Jurkat, Clone E6-1 (cell line): ENCODE data around the gene LPP.
"Not testable (repeated sequence)": the region's sequence is repeated elsewhere in the genome, so short reads cannot be mapped to it uniquely, and the experiment has no call there.

ENCODE experiments used
- DNase-seq: peaks from one replicate; pipeline ENCODE4 v3.0.0-alpha.2; 2011; ENCODE audit warnings: low read depth, low spot score
- H3K4me3 ChIP-seq: 2 replicates; pipeline ENCODE4 v1.5.1; 2011; ENCODE audit warnings: mild to moderate bottlenecking, low read length, control low read depth, moderate library complexity

Gene LPP

GRCh38 chr3:188677344-188677743 lies 523.4 kb downstream of the LPP start:
- DNase-seq, result no peak
- H3K4me3 ChIP-seq, result no peak overlapping the region

GRCh38 chr3:188680189-188680588 lies 526.2 kb downstream of the LPP start:
- DNase-seq, result no peak

GRCh38 chr3:188680605-188681004 lies 526.6 kb downstream of the LPP start:
- no peak overlapping the region for H3K4me3 ChIP-seq
- DNase-seq, result no peak

More at GRCh38 chr3:188680189-188680588, 526.2 kb downstream of the LPP start:
- no peak overlapping the region for H3K4me3 ChIP-seq

- DNase-seq, result no peak
- no peak overlapping the region for H3K4me3 ChIP-seq
Measured at GRCh38 chr3:188682316-188682715, 528.4 kb downstream of the LPP start.

DNA sequence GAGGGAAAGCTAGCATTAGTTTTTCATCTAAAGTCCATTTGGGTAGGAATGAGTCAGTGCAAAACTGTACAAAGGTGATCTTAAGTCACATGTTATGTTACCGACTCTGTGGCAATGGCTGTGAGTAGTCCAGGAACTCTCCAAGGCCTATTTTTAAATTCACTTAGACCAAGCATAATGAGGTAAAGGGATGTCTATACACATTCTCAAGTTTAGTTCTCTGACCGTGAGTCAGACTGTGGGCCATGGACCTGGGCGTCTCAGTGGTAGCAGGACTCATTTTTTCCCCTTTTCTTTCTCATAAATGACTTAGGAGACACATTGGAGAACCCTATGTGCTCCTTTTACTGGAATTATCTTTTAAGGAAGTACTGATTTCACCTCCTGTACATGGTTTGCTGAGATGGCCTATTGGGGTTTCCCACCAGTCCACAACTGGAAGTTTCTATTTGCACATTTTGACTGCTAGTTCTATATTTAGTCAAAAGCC lies 529.1 kb downstream of the LPP start:
- H3K4me3 ChIP-seq, result no peak overlapping the region
- no peak for DNase-seq

DNA sequence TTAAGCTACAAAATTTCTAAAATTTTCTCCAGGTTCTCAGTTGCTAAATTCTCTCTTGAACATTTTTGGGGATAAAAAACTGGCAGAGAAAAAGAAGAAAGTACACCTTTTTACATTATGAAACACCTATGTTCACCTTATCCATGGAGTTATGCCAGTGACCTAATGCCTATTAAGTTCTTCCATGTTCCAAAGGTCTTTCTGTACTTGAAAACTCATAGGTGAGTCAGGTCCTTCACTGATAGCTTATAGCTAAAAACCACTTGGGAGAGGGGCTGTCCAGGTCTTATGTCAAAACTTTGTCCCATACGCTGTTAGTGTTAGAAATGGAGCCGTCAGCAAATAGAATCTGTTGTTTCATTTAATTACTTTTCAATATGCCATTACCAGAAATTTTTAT lies 530.3 kb downstream of the LPP start:
- H3K4me3 ChIP-seq, result no peak overlapping the region
- DNase-seq, result no peak

GRCh38 chr3:188685789-188686188 lies 531.8 kb downstream of the LPP start:
- no peak overlapping the region for H3K4me3 ChIP-seq
- no peak for DNase-seq

GRCh38 chr3:188686324-188686723 lies 532.4 kb downstream of the LPP start:
- DNase-seq, result no peak
- H3K4me3 ChIP-seq, result no peak overlapping the region

GRCh38 chr3:188687389-188687788 lies 533.4 kb downstream of the LPP start:
- no peak overlapping the region for H3K4me3 ChIP-seq
- DNase-seq, result no peak

DNA sequence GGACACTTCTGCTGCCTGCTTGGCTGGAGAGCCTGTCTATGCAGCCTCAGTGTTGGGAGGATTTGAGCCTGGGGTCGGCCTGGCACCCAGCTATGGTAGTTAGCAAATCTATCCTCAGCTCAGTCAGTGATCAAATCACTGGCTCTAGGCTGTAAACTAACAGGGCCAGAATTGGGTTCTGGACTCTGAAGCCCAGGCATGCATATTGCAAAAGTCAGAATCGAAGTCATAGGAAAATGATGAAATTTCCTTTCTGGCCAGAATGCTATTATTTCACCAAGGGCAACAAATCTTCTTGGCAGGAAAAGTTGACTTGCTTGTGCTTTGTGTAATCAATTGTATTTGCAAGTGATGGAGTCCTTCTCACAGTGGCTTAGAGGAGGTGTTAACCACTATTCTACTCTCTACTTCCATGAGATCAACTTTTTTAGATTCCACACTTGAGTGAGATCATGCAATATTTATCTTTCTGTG lies 535.2 kb downstream of the LPP start:
- no peak overlapping the region for H3K4me3 ChIP-seq
- DNase-seq, result no peak

DNA sequence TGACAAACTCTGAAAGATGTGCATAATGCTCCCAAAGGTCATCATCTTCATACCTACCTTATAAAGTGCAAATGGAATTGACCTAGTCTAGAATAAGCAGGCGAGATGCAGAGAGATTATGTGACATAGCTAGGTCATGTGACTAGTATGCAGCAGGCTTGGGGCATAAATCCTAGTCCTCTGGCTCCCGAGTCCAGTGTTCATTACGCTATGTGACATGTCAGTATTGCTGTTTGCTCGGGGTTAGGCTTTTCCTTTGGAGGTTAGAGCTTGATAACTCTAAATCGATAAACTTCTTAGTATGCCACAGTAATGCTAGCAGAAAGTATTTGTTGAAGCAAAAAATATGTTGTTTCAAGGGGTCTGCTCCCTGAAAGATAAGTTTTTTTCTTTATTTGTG lies 536.1 kb downstream of the LPP start:
- H3K4me3 ChIP-seq, result no peak overlapping the region
- no peak for DNase-seq

DNA sequence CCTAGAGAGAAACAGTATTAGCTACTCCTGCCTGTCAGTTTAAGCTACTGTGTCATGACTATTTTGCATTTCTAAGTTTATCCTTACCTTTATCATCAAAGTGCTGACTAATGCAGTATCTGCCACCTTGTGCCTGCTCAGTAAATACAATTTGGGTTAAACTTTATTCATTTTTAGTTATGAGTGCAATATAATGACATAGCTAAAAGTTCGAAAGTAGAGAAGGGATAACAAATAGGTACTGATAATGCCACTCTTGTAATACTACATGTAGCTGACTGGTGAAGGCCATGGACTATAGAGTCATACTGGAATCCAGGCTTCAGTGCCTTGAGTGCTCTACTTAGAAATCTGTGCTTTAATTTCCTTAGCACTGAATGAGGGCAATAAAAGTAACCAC lies 537.0 kb downstream of the LPP start:
- no peak for DNase-seq
- no peak overlapping the region for H3K4me3 ChIP-seq

- DNase-seq, result no peak
- H3K4me3 ChIP-seq, result no peak overlapping the region
Measured at GRCh38 chr3:188691665-188692064, 537.7 kb downstream of the LPP start.

GRCh38 chr3:188692700-188693099 lies 538.7 kb downstream of the LPP start:
- no peak for DNase-seq
- no peak overlapping the region for H3K4me3 ChIP-seq

DNA sequence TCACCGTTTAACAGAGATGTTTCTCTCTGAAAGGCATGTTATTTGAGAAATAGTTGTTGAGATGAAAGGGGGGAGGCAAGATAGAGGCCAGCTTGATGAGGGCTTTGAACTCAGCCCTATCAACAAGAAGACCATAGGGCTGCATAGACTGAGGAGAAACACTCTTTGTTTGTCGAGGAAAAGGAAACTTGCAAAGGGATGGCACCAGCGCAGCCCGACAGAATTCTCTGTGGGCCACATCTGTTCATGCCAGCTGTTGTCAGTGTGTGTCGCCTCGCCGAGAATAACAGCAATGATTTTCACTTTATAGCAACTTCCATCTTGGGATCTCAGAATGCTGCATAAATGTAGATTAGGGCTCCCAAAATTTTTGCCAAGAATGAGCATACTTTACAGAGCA lies 539.5 kb downstream of the LPP start:
- no peak for DNase-seq
- no peak overlapping the region for H3K4me3 ChIP-seq

DNA sequence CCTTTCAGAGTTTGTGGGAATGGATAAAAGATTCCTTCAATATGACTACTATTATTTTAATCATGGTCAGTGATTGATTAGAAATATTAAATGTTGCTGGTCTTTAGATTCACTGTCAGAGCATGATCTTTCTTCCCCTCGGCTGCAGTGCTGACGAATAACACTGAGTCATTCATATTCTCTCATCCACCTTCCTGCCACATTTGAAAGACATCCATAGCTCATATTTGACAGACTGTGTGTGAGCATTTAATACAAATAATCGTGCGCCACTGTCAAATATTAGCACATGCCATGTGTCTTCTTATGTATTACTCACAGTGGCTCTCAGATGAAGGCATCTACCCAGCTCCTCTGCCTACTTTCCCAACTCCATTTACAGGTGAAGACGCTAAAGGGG lies 541.3 kb downstream of the LPP start:
- DNase-seq, result no peak
- H3K4me3 ChIP-seq, result no peak overlapping the region

- DNase-seq, result no peak
Measured at GRCh38 chr3:188697127-188697526, 543.2 kb downstream of the LPP start.

GRCh38 chr3:188698436-188698835 lies 544.5 kb downstream of the LPP start:
- H3K4me3 ChIP-seq, result no peak overlapping the region
- DNase-seq, result no peak

More at GRCh38 chr3:188697127-188697526, 543.2 kb downstream of the LPP start:
- H3K4me3 ChIP-seq, result no peak overlapping the region

DNA sequence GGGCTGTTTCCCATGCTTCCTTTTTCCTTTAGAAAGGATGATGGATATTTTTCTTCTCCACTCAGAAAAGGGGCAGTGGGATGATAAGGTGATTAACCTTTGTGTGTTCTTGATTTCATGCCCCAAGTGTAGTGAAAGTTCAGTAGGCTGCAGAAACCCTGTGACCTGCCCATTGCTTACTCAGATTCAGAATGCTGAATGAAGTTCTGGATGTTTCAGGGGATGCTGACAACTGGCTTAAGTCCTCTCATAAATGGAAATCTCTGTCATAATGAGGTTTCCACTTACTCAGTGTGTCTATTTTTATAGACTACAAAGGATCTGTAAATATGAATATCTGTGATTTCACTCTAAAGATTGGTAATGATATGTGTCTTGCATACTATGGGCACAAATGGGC lies 546.5 kb downstream of the LPP start:
- no peak for DNase-seq
- H3K4me3 ChIP-seq, result no peak overlapping the region

- H3K4me3 ChIP-seq, result no peak overlapping the region
- no peak for DNase-seq
Measured at GRCh38 chr3:188700918-188701317, 547.0 kb downstream of the LPP start.

GRCh38 chr3:188701485-188701969 lies 547.6 kb downstream of the LPP start:
- no peak overlapping the region for H3K4me3 ChIP-seq
- DNase-seq, result no peak

GRCh38 chr3:188702028-188702427 lies 548.1 kb downstream of the LPP start:
- not testable (repeated sequence) for DNase-seq, H3K4me3 ChIP-seq
